IMR-90 (cell line): ENCODE measurements around the gene GATAD2A. TPM values are rescaled to one million over a fixed set of nuclear protein-coding genes. Genes with fewer than 3 reads are reported as not detected.

ENCODE experiments used
- ATAC-seq: fragments of 200-7000 bp; cut with Tn5 transposase; 2 replicates; pipeline ENCODE4 v1.9.1; 2020; ENCODE audit warnings: low read depth, mild to moderate bottlenecking, moderate library complexity
- BruUV-seq: library from RNA; stranded (reverse); fragments of 400-500 nt; replicated peaks from 2 replicates; lab custom pipeline; 2021; lab: Mats Ljungman, UMichigan
- CTCF ChIA-PET: fragments of 300-600 bp; formaldehyde crosslinking; extraction: SDS; loops from one replicate; lab custom pipeline; 2021; ENCODE audit warnings: antibody characterized with exemption; lab: Yijun Ruan, JAX
- POLR2A ChIA-PET: fragments of 300-600 bp; sonication (Branson Sonifier 250); formaldehyde crosslinking; loops from one replicate; lab custom pipeline; 2022; ENCODE audit warnings: antibody characterized with exemption; ENCODE audit not compliant: unreplicated experiment; lab: Charles Lee
- DNase-seq: peaks from one replicate; pipeline ENCODE4 v3.0.0; 2013
- H2AFZ ChIP-seq: replicated peaks from 2 replicates; pipeline ENCODE3; 2013; ENCODE audit warnings: low read length, mild to moderate bottlenecking; ENCODE audit not compliant: poor library complexity
- H2AK5ac ChIP-seq: 2 replicates; pipeline ENCODE4 v1.6.1; 2013; ENCODE audit warnings: low read depth, low read length, inconsistent platforms
- H2AK9ac ChIP-seq: replicated peaks from 2 replicates; pipeline ENCODE3; 2013; ENCODE audit warnings: mild to moderate bottlenecking, low read depth, low read length, moderate library complexity; ENCODE audit not compliant: poor library complexity
- H2BK120ac ChIP-seq: 2 replicates; pipeline ENCODE4 v1.6.1; 2013; ENCODE audit warnings: low read depth, low read length, inconsistent platforms
- H2BK15ac ChIP-seq: 3 replicates; pipeline ENCODE4 v1.6.1; 2013; ENCODE audit warnings: low read depth, low read length, inconsistent platforms
- H2BK20ac ChIP-seq: 2 replicates; pipeline ENCODE4 v1.6.1; 2013; ENCODE audit warnings: low read depth, mild to moderate bottlenecking, inconsistent platforms, low read length, moderate library complexity
- H2BK5ac ChIP-seq: 2 replicates; pipeline ENCODE4 v1.6.1; 2013; ENCODE audit warnings: mild to moderate bottlenecking, low read depth, low read length, inconsistent platforms; ENCODE audit not compliant: poor library complexity, severe bottlenecking
- H3K14ac ChIP-seq: replicated peaks from 2 replicates; pipeline ENCODE4 v1.6.1; 2013; ENCODE audit warnings: low read depth, low read length, inconsistent platforms
- H3K18ac ChIP-seq: 2 replicates; pipeline ENCODE4 v1.6.1; 2013; ENCODE audit warnings: low read depth, low read length, control low read depth
- H3K23ac ChIP-seq: 2 replicates; pipeline ENCODE4 v1.6.1; 2013; ENCODE audit warnings: low read depth, low read length, inconsistent platforms
- H3K27ac ChIP-seq: 2 replicates; pipeline ENCODE4 v1.5.1; 2013; ENCODE audit warnings: mild to moderate bottlenecking, control low read depth, low read length; ENCODE audit not compliant: insufficient read depth
- H3K27me3 ChIP-seq: 2 replicates; pipeline ENCODE4 v1.6.1; 2013; ENCODE audit warnings: low read length; ENCODE audit not compliant: control insufficient read depth, insufficient read depth
- H3K36me3 ChIP-seq: 2 replicates; pipeline ENCODE4 v1.6.1; 2013; ENCODE audit warnings: low read length, mixed read lengths; ENCODE audit not compliant: control insufficient read depth, insufficient read depth
- H3K4ac ChIP-seq: 2 replicates; pipeline ENCODE4 v1.6.1; 2013; ENCODE audit warnings: low read depth, low read length, inconsistent platforms
- H3K4me1 ChIP-seq: 2 replicates; pipeline ENCODE4 v1.6.1; 2013; ENCODE audit warnings: low read length, mixed read lengths; ENCODE audit not compliant: control insufficient read depth, insufficient read depth
- H3K4me2 ChIP-seq: 2 replicates; pipeline ENCODE4 v1.6.1; 2013; ENCODE audit warnings: low read depth, mild to moderate bottlenecking, control low read depth, low read length, moderate library complexity
- H3K4me3 ChIP-seq: 2 replicates; pipeline ENCODE4 v1.5.1; 2013; ENCODE audit warnings: low read depth, mild to moderate bottlenecking, control low read depth, low read length, moderate library complexity; ENCODE audit not compliant: insufficient read depth
- H3K56ac ChIP-seq: 2 replicates; pipeline ENCODE4 v1.6.1; 2013; ENCODE audit warnings: low read length, inconsistent platforms; ENCODE audit not compliant: insufficient read depth; ENCODE audit errors: extremely low read depth
- H3K79me1 ChIP-seq, 2 experiments: 2 replicates each; pipeline ENCODE4 v1.6.1; 2013; ENCODE audit warnings: low read length in 2 of 2, inconsistent platforms in 1 of 2, low read depth in 1 of 2
- H3K9ac ChIP-seq: 2 replicates; pipeline ENCODE4 v1.6.1; 2013; ENCODE audit warnings: low read depth, low read length, control low read depth
- H3K9me1 ChIP-seq: 2 replicates; pipeline ENCODE4 v1.6.1; 2013; ENCODE audit warnings: low read length, inconsistent platforms; ENCODE audit not compliant: insufficient read depth
- H3K9me3 ChIP-seq: 2 replicates; pipeline ENCODE4 v1.6.1; 2013; ENCODE audit warnings: low read length; ENCODE audit not compliant: control insufficient read depth, insufficient read depth
- H4K20me1 ChIP-seq: 2 replicates; pipeline ENCODE4 v1.6.1; 2013; ENCODE audit warnings: low read length, inconsistent platforms; ENCODE audit not compliant: insufficient read depth
- H4K5ac ChIP-seq: 2 replicates; pipeline ENCODE4 v1.6.1; 2013; ENCODE audit warnings: mild to moderate bottlenecking, low read depth, low read length, control low read depth
- H4K8ac ChIP-seq, 2 experiments: 2 replicates each; pipeline ENCODE4 v1.6.1; 2013; ENCODE audit warnings: low read depth in 2 of 2, low read length in 2 of 2, control low read depth in 1 of 2, inconsistent platforms in 1 of 2
- H4K91ac ChIP-seq: 2 replicates; pipeline ENCODE4 v1.6.1; 2013; ENCODE audit warnings: low read depth, low read length, inconsistent platforms; ENCODE audit not compliant: insufficient read depth
- CEBPB ChIP-seq: IDR thresholded peaks from 2 replicates; pipeline ENCODE4 v1.6.1; 2012; ENCODE audit warnings: low read depth, low read length, improper control_type of control experiment
- MXI1 ChIP-seq: IDR thresholded peaks from 2 replicates; pipeline ENCODE4 v1.6.1; 2012; ENCODE audit warnings: low read depth, mild to moderate bottlenecking, low read length, moderate library complexity, borderline replicate concordance
- NFE2L2 ChIP-seq: fragments of 150-350 bp; IDR thresholded peaks from 2 replicates; pipeline ENCODE4 v1.6.1; 2016; ENCODE audit warnings: low read depth, mild to moderate bottlenecking, low read length
- RAD21 ChIP-seq: IDR thresholded peaks from 2 replicates; pipeline ENCODE4 v1.6.1; 2012; ENCODE audit warnings: low read length, improper control_type of control experiment
- SMC3 ChIP-seq: fragments of 150-350 bp; IDR thresholded peaks from 2 replicates; pipeline ENCODE4 v1.6.1; 2016; ENCODE audit warnings: low read depth, mild to moderate bottlenecking, antibody characterized with exemption, low read length, moderate library complexity
- USF2 ChIP-seq: fragments of 150-350 bp; IDR thresholded peaks from 2 replicates; pipeline ENCODE4 v1.6.1; 2017; ENCODE audit warnings: mild to moderate bottlenecking, antibody characterized with exemption, low read length, low read depth
- WGBS, 2 experiments: methylation state at CpG; one replicate each; pipeline versions ENCODE4 v1.1.5 to v1.1.7; 2013; ENCODE audit warnings: missing lambda C conversion rate in 2 of 2; ENCODE audit not compliant: insufficient read length in 1 of 2; ENCODE audit errors: extremely low coverage in 2 of 2; 5-methylcytosine and 5-hydroxymethylcytosine counted together
- dilution Hi-C: fragments of 300-500 bp; cut with HindIII; formaldehyde crosslinking; loops from one replicate; pipeline ENCODE4 v1.14.3; 2018; ENCODE audit warnings: low sequenced_read_pairs; ENCODE audit not compliant: unreplicated experiment
- in situ Hi-C: fragments of 300-500 bp; cut with MboI; formaldehyde crosslinking; loops from 3 replicates; pipeline ENCODE4 v1.14.3; 2019; ENCODE audit warnings: low sequenced_read_pairs, inconsistent platforms, mixed read lengths
- intact Hi-C: fragments of 100-400 bp; cut with micrococcal nuclease; formaldehyde crosslinking; loops from 2 replicates; pipeline ENCODE4 v1.10.0; 2022
- polyA plus RNA-seq, 3 experiments: library from polyadenylated mRNA; depleted of rRNA; stranded (reverse); fragments of >200 nt; gene quantifications; 2 replicates each; pipeline ENCODE4 v1.2.3, GENCODE V29; 2012; ENCODE audit warnings: low replicate concordance in 1 of 3
- total RNA-seq: library from RNA; depleted of rRNA; stranded (reverse); fragments of >200 nt; gene quantifications from 2 replicates; pipeline ENCODE4 v1.2.3, GENCODE V29; 2012

The GATAD2A gene
- total and polyA plus RNA-seq, 2 of the 4 experiments (the other 2 are of a cell fraction), result 23.5 to 33.2 TPM

- in situ Hi-C loops, result no loop called here
- no peak overlapping the region for H2AK5ac ChIP-seq
- peaks cover 18% of the 10 kb centered on the region for H3K36me3 ChIP-seq
- no peak overlapping the region for H2BK120ac ChIP-seq
- no peak overlapping the region for H4K8ac ChIP-seq
- H3K9ac ChIP-seq, result no peak overlapping the region
- no peak overlapping the region for H2AFZ ChIP-seq
- no peak overlapping the region for H4K91ac ChIP-seq
- no CpG with 5 or more reads among the region's 6 CpGs for WGBS, 2 experiments
- H3K79me1 ChIP-seq, result peaks cover 33 to 80% of the 10 kb centered on the region in 2 experiments
- H3K27me3 ChIP-seq, result no peaks in the 10 kb centered on the region
- H3K56ac ChIP-seq, result no peak overlapping the region
- dilution Hi-C loops, result no loop called here
- no peak overlapping the region for H3K14ac ChIP-seq
- H3K4me3 ChIP-seq, result no peak overlapping the region
- no peaks in the 10 kb centered on the region for H3K9me3 ChIP-seq
- H2BK20ac ChIP-seq, result no peak overlapping the region
- peaks cover 31% of the 10 kb centered on the region for H4K20me1 ChIP-seq
- peaks cover 2% of the 10 kb centered on the region; the same call in 1 of the 2 replicates for H3K4me1 ChIP-seq
- H3K23ac ChIP-seq, result no peak overlapping the region
- CTCF ChIA-PET, result no interaction called here
- H3K27ac ChIP-seq, result no peak overlapping the region
- intact Hi-C loops, result no loop called here
- H3K18ac ChIP-seq, result no peak overlapping the region
- TF ChIP-seq MXI1 (no peak), RAD21 (no peak), CEBPB (no peak), NFE2L2 (no peak), USF2 (no peak), SMC3 (no peak)
- no peak overlapping the region for H3K4me2 ChIP-seq
- POLR2A ChIA-PET, result no interaction called here
- BruUV-seq, result no TSS peak
- no peak overlapping the region for H3K4ac ChIP-seq
- no peak overlapping the region for H2BK15ac ChIP-seq
- no peak for ATAC-seq
- no peak overlapping the region for H4K5ac ChIP-seq
- no peak overlapping the region for H2AK9ac ChIP-seq
- DNase-seq, result no peak
- no peak overlapping the region for H2BK5ac ChIP-seq
- no peaks in the 10 kb centered on the region for H3K9me1 ChIP-seq
These were observed 115.5 kb downstream of the GATAD2A start for GRCh38 chr19:19520989-19521388.
